SK-N-SH treated with all-trans-retinoic acid at 6 μM for 48 hours (cell line): ENCODE measurements around the gene ZBTB46.

Experiments
- ATAC-seq: fragments of 200-7000 bp; cut with Tn5 transposase; 3 replicates; pipeline ENCODE4 v1.9.1; 2020; ENCODE audit warnings: mild to moderate bottlenecking, moderate library complexity
- ARNTL ChIP-seq: fragments of 450-650 bp; formaldehyde crosslinking; IDR thresholded peaks from 2 replicates; pipeline ENCODE4 v1.5.0; 2020; ENCODE audit warnings: low read depth, mild to moderate bottlenecking, moderate library complexity, borderline replicate concordance
- BACH2 ChIP-seq: fragments of 250-450 bp; sonication (Bioruptor Pico); IDR thresholded peaks from 2 replicates; pipeline ENCODE4 v1.9.0; 2021; ENCODE audit warnings: mild to moderate bottlenecking, borderline replicate concordance
- CSDC2 ChIP-seq: fragments of 250-450 bp; sonication (Bioruptor Pico); IDR thresholded peaks from 2 replicates; pipeline ENCODE4 v1.5.0; 2020; ENCODE audit warnings: mild to moderate bottlenecking, moderate library complexity
- ESRRG ChIP-seq: fragments of 250-450 bp; sonication (Bioruptor Pico); IDR thresholded peaks from 2 replicates; pipeline ENCODE4 v1.6.1; 2021; ENCODE audit warnings: mild to moderate bottlenecking
- GLIS3 ChIP-seq: fragments of 250-450 bp; sonication (Bioruptor Pico); IDR thresholded peaks from 2 replicates; pipeline ENCODE4 v1.5.0; 2020; ENCODE audit warnings: mild to moderate bottlenecking, moderate library complexity
- ISL1 ChIP-seq: fragments of 250-450 bp; sonication (Bioruptor Pico); IDR thresholded peaks from 2 replicates; pipeline ENCODE4 v2.1.2; 2022; ENCODE audit warnings: mild to moderate bottlenecking, moderate library complexity
- OSR1 ChIP-seq: fragments of 250-450 bp; sonication (Bioruptor Pico); IDR thresholded peaks from 2 replicates; pipeline ENCODE4 v1.8.0; 2022; ENCODE audit warnings: moderate library complexity, mild to moderate bottlenecking, inconsistent platforms
- PPARA ChIP-seq: fragments of 250-450 bp; sonication (Bioruptor Pico); IDR thresholded peaks from 2 replicates; pipeline ENCODE4 v1.5.0; 2020; ENCODE audit warnings: mild to moderate bottlenecking, borderline replicate concordance
- RARB ChIP-seq: fragments of 250-450 bp; sonication (Bioruptor Pico); IDR thresholded peaks from 2 replicates; pipeline ENCODE4 v1.8.0; 2021; ENCODE audit warnings: mild to moderate bottlenecking, moderate library complexity
- SNAI2 ChIP-seq: fragments of 250-450 bp; sonication (Bioruptor Pico); IDR thresholded peaks from 2 replicates; pipeline ENCODE4 v1.5.0; 2020; ENCODE audit warnings: mild to moderate bottlenecking, moderate library complexity
- TOX ChIP-seq: fragments of 250-450 bp; sonication (Bioruptor Pico); IDR thresholded peaks from 2 replicates; pipeline ENCODE4 v1.8.0; 2021; ENCODE audit warnings: mild to moderate bottlenecking, moderate library complexity, borderline replicate concordance
- ZFP3 ChIP-seq: fragments of 250-450 bp; sonication (Bioruptor Pico); IDR thresholded peaks from 2 replicates; pipeline ENCODE4 v1.5.0; 2020; ENCODE audit warnings: mild to moderate bottlenecking, moderate library complexity
- ZFP30 ChIP-seq: fragments of 450-650 bp; formaldehyde crosslinking; IDR thresholded peaks from 2 replicates; pipeline ENCODE4 v1.5.0; 2022; ENCODE audit warnings: mild to moderate bottlenecking, moderate library complexity
- ZNF565 ChIP-seq: fragments of 450-650 bp; formaldehyde crosslinking; conservative IDR thresholded peaks from 2 replicates; pipeline ENCODE4 v1.5.0; 2020; ENCODE audit warnings: low read depth, mild to moderate bottlenecking, moderate library complexity
- ZNF70 ChIP-seq: fragments of 450-650 bp; formaldehyde crosslinking; IDR thresholded peaks from 2 replicates; pipeline ENCODE4 v1.5.0; 2020; ENCODE audit warnings: mild to moderate bottlenecking, moderate library complexity
- ZNF8 ChIP-seq: fragments of 450-650 bp; formaldehyde crosslinking; IDR thresholded peaks from 2 replicates; pipeline ENCODE4 v1.5.0; 2020; ENCODE audit warnings: mild to moderate bottlenecking, moderate library complexity
- TF ChIP-seq, protein P1 (sequence below): fragments of 250-450 bp; sonication (Bioruptor Pico); IDR thresholded peaks from 2 replicates; pipeline ENCODE4 v1.5.1; 2020; ENCODE audit warnings: low read depth, mild to moderate bottlenecking, moderate library complexity
- TF ChIP-seq, protein P2 (sequence below): fragments of 250-450 bp; sonication (Bioruptor Pico); IDR thresholded peaks from 2 replicates; pipeline ENCODE4 v1.5.0; 2020; ENCODE audit warnings: mild to moderate bottlenecking, moderate library complexity
- TF ChIP-seq, protein P3 (sequence below): fragments of 250-450 bp; sonication (Bioruptor Pico); IDR thresholded peaks from 2 replicates; pipeline ENCODE4 v1.5.1; 2021; ENCODE audit warnings: mild to moderate bottlenecking, moderate library complexity
- TF ChIP-seq, protein P4 (sequence below): fragments of 250-450 bp; sonication (Bioruptor Pico); IDR thresholded peaks from 2 replicates; pipeline ENCODE4 v1.8.0; 2020; ENCODE audit warnings: mild to moderate bottlenecking, moderate library complexity, borderline replicate concordance
- TF ChIP-seq, protein P5 (sequence below): fragments of 250-450 bp; sonication (Bioruptor Pico); IDR thresholded peaks from 2 replicates; pipeline ENCODE4 v1.8.0; 2021; ENCODE audit warnings: low read depth, mild to moderate bottlenecking, moderate library complexity, borderline replicate concordance

The ZBTB46 gene

DNA sequence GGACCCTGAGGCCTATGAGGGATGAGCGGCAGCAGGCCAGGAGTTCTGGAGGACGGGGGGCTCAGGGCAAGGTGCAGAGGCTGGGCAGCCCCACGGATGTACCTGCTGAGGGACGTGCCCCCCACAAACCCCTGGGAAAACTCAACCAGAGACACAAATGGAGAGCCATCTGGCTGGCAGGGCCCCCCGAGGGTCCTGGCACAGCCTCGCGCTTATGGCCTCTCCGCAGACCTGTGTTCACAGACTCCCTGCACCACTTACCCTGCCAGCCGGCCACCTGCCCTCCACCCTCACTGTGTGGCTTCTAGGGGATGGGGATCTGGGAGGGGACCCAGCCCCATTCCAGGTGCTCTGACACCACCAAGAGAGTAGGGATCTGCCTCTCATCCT lies 3.4 kb upstream of the ZBTB46 start:
- peak; percentile 5; the same call in 1 of the 3 replicates for ATAC-seq

DNA sequence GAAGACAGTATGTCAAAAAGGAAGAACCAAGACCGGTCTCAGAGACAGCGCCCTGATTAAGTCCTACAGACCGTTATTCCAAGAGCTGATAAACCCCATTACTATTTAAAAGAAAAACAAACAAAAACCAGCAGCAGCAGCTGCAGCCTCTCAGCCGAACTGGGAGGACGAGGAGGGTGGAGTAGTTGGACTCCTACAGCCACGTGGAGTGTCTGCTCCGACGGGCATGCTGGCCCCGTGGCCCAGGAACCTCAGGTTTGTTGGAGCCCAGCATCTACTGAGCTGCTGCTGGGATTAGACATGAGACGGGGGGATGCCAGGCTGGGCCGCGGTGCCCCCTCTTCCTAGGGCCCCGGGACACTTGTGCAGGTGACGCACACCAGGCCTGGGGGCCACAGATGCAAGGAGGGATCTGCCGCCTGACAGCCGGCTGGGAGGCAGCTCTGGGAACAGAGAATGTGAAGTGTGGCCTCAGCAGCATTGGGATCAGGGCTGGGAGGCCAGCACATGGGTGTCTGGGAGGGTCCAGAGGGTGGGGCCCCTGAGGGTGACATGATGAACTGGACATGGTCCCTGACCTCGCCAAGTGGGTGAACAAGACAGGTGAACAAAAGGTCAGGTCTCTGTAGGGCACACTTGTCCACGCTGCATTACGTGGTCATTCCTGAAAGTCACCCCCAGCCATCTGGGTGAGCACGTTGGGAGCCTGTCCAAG lies 2.9 kb upstream of the ZBTB46 start:
- ATAC-seq: no peak
- TF ChIP-seq GLIS3 (CRISPR knock-in tag) (no peak), ZNF565 (CRISPR knock-in tag) (no peak), PPARA (CRISPR knock-in tag) (no peak), ARNTL (CRISPR knock-in tag) (no peak), RARB (no peak), SNAI2 (CRISPR knock-in tag) (no peak), ZNF8 (CRISPR knock-in tag) (no peak), ZFP30 (CRISPR knock-in tag) (no peak), ISL1 (CRISPR knock-in tag) (no peak)
- TF ChIP-seq, protein P1, sequence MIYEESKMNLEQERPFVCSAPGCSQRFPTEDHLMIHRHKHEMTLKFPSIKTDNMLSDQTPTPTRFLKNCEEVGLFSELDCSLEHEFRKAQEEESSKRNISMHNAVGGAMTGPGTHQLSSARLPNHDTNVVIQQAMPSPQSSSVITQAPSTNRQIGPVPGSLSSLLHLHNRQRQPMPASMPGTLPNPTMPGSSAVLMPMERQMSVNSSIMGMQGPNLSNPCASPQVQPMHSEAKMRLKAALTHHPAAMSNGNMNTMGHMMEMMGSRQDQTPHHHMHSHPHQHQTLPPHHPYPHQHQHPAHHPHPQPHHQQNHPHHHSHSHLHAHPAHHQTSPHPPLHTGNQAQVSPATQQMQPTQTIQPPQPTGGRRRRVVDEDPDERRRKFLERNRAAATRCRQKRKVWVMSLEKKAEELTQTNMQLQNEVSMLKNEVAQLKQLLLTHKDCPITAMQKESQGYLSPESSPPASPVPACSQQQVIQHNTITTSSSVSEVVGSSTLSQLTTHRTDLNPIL: no peak
- TF ChIP-seq, protein P2, sequence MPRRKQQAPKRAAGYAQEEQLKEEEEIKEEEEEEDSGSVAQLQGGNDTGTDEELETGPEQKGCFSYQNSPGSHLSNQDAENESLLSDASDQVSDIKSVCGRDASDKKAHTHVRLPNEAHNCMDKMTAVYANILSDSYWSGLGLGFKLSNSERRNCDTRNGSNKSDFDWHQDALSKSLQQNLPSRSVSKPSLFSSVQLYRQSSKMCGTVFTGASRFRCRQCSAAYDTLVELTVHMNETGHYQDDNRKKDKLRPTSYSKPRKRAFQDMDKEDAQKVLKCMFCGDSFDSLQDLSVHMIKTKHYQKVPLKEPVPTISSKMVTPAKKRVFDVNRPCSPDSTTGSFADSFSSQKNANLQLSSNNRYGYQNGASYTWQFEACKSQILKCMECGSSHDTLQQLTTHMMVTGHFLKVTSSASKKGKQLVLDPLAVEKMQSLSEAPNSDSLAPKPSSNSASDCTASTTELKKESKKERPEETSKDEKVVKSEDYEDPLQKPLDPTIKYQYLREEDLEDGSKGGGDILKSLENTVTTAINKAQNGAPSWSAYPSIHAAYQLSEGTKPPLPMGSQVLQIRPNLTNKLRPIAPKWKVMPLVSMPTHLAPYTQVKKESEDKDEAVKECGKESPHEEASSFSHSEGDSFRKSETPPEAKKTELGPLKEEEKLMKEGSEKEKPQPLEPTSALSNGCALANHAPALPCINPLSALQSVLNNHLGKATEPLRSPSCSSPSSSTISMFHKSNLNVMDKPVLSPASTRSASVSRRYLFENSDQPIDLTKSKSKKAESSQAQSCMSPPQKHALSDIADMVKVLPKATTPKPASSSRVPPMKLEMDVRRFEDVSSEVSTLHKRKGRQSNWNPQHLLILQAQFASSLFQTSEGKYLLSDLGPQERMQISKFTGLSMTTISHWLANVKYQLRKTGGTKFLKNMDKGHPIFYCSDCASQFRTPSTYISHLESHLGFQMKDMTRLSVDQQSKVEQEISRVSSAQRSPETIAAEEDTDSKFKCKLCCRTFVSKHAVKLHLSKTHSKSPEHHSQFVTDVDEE (CRISPR knock-in tag): no peak

More for the DNA sequence above, 3.4 kb upstream of the ZBTB46 start:
- TF ChIP-seq, protein P3, sequence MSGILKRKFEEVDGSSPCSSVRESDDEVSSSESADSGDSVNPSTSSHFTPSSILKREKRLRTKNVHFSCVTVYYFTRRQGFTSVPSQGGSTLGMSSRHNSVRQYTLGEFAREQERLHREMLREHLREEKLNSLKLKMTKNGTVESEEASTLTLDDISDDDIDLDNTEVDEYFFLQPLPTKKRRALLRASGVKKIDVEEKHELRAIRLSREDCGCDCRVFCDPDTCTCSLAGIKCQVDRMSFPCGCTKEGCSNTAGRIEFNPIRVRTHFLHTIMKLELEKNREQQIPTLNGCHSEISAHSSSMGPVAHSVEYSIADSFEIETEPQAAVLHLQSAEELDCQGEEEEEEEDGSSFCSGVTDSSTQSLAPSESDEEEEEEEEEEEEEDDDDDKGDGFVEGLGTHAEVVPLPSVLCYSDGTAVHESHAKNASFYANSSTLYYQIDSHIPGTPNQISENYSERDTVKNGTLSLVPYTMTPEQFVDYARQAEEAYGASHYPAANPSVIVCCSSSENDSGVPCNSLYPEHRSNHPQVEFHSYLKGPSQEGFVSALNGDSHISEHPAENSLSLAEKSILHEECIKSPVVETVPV: no peak
- no peak for TF ChIP-seq ARNTL (CRISPR knock-in tag)
- no peak for TF ChIP-seq ZFP3
- TF ChIP-seq PPARA (CRISPR knock-in tag): no peak
- TF ChIP-seq ISL1 (CRISPR knock-in tag): no peak
- TF ChIP-seq BACH2 (CRISPR knock-in tag): no peak
- TF ChIP-seq ZNF8 (CRISPR knock-in tag): no peak
- no peak for TF ChIP-seq CSDC2 (CRISPR knock-in tag)
- TF ChIP-seq ESRRG (CRISPR knock-in tag): no peak
- no peak for TF ChIP-seq OSR1
- TF ChIP-seq RARB: no peak

DNA sequence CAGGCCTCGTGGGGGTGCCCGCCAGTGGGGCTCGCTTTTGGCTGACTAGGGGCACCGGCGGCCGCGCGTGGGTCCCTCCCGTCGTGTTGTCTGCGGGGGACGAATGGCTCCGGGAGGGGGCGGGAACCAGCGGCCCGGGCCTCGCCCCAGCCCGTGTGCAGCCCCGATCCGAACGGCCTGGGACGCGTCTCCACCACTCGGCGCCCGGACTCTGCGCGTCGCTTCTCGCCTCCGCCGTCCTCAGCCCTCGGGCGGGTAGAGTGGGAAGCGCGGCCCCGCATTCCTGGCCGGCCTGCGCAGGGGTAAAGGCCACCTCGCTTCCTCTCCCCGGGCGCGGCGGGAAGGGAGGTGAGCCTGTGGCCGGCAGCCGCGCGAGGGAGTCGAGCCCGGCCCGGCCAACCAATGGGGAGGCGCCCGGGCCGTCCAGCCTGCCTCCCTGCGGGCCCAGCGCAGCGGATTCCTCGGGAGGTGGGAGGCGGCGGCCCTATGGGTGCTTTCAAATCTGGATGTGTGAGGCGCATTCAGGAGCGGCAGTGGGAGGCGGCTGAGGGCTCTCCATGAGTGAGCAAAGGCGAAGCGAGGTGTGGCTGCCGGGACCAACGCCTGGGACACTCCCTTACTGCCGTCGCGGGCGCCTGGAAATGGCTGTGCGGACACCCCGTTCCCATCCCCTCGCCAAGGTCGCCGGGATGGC lies 1.1 kb upstream of the ZBTB46 start:
- no peak for ATAC-seq
- TF ChIP-seq ZNF70 (CRISPR knock-in tag) (no peak), ESRRG (CRISPR knock-in tag) (no peak), ZFP3 (no peak), PPARA (CRISPR knock-in tag) (no peak), OSR1 (no peak), TOX (CRISPR knock-in tag) (no peak), RARB (no peak), ARNTL (CRISPR knock-in tag) (no peak), SNAI2 (CRISPR knock-in tag) (no peak)
- TF ChIP-seq, protein P4, sequence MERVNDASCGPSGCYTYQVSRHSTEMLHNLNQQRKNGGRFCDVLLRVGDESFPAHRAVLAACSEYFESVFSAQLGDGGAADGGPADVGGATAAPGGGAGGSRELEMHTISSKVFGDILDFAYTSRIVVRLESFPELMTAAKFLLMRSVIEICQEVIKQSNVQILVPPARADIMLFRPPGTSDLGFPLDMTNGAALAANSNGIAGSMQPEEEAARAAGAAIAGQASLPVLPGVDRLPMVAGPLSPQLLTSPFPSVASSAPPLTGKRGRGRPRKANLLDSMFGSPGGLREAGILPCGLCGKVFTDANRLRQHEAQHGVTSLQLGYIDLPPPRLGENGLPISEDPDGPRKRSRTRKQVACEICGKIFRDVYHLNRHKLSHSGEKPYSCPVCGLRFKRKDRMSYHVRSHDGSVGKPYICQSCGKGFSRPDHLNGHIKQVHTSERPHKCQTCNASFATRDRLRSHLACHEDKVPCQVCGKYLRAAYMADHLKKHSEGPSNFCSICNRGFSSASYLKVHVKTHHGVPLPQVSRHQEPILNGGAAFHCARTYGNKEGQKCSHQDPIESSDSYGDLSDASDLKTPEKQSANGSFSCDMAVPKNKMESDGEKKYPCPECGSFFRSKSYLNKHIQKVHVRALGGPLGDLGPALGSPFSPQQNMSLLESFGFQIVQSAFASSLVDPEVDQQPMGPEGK: no peak
- TF ChIP-seq, protein P1: no peak
- TF ChIP-seq, protein P5, sequence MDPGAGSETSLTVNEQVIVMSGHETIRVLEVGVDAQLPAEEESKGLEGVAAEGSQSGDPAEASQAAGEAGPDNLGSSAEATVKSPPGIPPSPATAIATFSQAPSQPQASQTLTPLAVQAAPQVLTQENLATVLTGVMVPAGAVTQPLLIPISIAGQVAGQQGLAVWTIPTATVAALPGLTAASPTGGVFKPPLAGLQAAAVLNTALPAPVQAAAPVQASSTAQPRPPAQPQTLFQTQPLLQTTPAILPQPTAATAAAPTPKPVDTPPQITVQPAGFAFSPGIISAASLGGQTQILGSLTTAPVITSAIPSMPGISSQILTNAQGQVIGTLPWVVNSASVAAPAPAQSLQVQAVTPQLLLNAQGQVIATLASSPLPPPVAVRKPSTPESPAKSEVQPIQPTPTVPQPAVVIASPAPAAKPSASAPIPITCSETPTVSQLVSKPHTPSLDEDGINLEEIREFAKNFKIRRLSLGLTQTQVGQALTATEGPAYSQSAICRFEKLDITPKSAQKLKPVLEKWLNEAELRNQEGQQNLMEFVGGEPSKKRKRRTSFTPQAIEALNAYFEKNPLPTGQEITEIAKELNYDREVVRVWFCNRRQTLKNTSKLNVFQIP (CRISPR knock-in tag): no peak
- TF ChIP-seq, protein P3: no peak
